Stimulated activated CD8-positive, alpha-beta memory T cell treated with anti-CD3 and anti-CD28 coated beads, Interleukin-15, amount 100 ng/mL, for 24 hours (primary cell): ENCODE results near the gene ZSCAN30.

ENCODE experiments used
- DNase-seq: peaks from one replicate; pipeline ENCODE4 v3.0.0-alpha.2; 2020; ENCODE audit warnings: low read depth

Gene ZSCAN30

DNA sequence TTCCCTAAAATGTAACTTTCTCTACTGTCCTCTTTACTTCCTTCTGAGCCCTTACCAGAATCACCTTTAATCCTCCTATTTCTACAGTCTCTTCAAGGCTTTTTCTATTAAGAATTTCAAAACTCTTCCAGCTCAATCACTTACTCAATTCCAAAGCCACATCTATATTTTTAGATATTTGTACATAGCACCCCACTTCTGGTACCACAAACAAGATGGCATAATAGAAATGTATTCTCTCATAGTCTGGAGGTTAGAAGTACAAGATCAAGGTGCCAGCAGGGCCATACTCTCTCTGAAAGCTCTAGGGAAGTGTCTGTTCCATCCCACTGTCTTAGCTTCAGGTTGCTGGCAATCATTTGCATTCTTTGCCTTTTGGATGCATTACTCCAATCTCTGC is 11.1 kb downstream of the ZSCAN30 start:
- no peak for DNase-seq

DNA sequence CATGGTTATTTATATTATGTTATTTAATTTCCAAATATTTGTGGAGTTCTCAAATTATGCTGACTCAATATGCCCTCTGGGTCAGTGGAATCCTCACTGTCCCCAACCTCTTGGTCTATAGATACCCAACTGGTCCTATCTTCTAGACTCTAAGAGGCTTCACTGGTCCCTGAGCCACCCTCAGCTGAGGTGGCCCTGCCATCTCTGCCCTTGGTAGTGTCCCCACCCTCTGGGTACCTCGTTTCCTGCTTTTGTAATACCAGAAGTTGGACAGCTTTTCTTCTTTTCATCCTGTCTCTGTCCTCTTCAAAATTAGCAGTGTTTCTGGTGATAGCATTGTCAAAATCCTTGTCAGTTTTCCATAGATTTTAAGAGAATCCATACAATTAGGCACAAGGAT is 11.9 kb downstream of the ZSCAN30 start:
- DNase-seq, result no peak

DNA sequence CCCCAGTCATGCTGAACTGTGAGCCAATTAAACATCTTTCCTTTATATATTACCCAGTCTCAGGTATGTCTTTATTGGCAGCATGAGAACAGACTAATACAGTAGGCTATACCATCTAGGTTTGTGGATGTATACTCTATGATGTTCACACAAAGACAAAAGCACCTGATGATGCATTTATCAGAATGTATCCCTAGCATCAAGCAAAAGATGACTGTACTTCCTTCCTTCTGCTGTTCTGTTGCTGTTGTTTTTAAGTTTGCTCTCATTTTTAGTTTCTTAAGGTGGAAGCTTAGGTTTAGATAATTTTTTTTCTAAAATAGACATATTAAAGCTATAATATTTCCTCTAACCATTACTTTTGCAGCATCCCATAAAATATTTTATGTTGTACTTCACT is 12.4 kb downstream of the ZSCAN30 start:
- DNase-seq, result no peak

DNA sequence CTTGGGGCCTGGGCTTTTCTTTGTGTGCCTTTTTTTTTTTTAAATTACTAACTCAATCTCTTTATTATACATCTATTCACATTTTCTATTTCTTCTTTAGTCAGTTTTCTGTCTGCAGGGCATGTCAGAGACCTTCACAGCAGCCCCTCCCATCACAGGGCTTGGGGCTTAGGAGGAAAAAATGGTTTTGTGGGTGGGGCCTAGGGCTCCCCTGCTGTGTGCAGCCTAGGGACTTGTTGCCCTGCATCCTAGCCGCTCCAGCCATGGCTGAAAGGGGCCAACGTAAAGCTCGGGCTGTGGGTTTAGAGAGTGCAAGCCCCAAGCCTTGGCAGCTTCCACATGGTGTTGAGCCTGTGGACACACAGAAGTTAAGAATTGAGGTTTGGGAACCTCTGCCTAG is 13.8 kb downstream of the ZSCAN30 start:
- no peak for DNase-seq

DNA sequence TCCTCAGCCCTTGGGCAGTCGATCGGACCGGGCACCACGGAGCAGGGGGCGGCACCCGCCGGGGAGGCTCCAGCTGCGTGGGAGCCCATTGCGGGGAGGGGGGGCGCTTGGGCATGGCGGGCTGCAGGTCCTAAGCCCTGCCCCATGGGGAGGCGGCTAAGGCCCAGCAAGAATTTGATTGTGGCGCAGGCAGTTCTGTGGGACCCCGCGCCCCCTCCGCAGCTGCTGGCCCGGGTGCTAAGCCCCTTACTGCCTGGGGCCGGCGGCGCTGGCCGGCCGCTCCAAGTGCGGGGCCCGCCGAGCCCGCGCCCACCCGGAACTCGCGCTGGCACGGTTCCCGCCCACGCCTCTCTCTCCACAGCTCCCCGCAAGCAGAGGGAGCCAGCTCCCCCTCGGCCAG is 18.4 kb downstream of the ZSCAN30 start:
- no peak for DNase-seq

DNA sequence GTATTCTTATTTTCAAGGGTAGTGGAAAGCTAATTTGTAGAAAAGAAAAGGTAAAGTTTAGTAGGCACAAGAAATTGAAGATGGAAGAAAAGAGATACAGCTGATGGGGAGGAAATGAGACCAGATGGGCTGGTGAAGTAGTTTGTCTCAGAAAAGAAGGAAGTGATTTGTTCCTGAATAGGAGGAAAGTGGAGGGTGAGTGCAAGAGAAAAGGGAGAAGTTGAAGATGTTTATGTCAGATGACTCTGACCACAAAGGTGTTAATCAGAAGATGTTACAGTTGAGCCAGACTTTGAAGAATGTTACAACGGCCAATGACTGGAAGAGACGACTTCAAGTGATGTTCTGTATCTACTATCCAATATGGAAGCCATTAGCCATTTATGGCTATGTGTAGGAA is 21.2 kb downstream of the ZSCAN30 start:
- DNase-seq, result no peak

DNA sequence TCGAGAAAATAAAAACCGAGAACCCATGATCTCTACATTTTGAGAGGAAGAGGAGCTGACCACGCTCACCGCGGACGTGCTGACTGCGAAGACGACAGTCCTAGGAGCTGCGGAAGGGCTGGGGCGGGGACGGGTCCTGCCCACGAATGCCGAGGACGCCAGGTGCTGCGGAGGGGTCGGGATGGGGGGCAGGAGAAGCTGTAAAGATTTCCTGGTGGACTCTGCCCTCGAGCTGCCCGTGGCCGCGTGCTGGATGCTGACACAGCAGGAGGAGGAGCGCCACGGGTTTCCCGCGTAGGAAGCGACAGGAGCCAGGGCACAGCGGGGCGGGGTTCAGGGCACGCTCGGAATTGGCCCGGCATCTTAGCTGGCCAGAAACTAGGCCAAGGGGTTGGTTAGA is 22.2 kb downstream of the ZSCAN30 start:
- DNase-seq, result no peak

DNA sequence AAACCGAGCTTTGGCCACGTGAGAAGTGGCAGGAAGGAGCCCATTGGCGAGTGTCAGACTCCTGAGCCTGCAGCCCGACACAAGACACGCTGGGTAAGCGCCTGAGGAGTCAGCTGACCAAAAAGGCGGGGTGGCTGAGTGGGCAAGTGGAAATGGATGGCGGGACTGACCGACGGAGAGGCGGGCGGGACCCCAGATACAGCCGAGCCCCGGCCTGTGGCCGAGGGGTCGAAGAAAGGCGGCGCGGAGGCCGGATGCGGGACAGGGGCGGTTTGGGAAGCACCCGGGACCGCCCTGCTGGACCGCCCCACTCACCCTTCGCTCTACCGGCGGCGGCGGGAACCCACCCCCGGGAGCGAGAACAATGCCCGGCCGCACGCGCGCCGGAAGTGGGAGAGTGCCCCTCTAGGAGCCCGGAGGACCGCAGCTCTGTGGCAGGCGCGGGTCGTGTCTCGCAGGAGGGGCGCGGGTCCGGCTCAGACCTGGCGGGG is 22.8 kb downstream of the ZSCAN30 start:
- peak; percentile 36 for DNase-seq

DNA sequence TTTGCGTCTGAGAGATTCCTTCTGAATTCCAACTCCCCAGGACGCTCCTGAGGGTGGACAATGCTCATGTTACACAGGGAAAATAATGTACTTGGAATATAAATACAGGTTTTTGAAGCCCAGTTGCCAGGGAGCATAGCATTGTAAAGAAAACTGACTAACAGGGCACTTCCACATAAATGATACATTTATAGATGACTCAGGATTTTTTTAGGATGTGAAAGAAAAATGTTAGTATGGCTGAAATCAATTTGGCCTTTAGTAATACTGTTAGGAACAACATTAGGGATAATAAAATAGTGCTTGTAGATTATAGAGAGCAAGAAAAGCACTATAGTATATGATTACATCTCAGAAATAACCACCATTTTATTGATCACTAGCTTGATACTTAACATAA is 25.6 kb downstream of the ZSCAN30 start:
- DNase-seq, result no peak

DNA sequence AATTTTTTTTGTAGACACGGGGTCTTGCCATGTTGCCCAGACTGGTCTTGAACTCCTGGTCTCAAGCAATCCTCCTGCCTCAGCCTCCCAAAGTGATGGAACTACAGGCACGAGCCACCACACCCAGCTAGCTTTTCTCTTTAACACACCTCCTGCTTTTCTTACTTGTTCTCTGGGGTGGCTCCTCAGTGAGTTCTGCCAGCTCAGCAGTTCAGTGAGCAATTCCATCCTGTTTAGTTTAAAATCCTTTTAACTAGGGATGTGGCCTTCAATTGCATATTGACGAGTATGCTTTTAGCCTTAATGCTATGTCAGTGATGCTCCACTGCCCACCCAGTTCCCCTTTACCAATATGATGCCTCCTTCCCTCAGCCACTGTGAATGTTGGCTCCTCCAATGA is 33.1 kb downstream of the ZSCAN30 start:
- no peak for DNase-seq

DNA sequence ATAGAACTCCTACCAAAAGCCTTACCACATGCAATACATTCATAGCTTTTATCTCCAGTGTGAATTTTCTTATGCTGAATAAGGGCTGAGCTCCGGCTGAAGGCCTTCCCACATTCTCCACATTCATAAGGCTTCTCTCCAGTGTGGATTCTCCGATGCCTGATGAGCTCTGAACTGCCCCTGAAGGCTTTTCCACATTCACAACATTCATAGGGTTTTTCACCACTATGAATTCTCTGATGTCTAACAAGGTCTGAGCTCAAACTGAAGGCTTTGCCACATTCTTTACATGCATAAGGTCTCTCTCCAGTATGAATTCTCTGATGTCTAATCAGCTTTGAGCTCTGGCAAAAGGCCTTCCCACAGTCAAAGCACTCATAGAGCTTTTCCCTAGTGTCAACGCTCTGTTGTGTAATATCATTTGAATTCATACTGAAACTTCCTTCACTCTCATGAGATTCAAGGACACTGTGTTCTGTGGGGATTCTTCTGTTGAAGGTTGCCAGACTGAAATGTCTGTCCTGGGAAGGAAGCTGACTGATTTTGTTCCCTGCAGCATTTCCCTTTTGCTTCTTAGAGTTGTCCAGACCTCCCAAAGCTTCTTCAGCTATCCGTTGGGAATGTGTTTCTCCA is 36.3 kb downstream of the ZSCAN30 start:
- DNase-seq, result no peak

DNA sequence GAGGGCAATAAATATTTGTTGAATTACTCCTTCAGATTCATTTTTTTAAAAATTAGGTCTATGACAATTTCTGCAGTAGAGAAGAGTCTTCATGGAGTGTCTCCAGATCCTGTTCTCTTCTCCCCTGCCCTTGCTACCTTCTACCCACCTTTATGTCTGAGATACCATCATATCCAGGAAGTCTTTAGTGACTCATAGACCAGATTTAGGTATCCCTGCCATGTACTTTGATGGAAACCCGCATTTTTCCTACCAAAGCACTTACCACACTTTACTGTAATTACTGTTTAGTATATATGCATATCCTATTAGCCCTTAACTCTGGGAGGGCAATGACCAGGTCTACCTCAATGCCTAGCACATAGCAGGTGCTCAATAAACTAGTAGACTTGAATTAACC is 37.6 kb downstream of the ZSCAN30 start:
- no peak for DNase-seq

DNA sequence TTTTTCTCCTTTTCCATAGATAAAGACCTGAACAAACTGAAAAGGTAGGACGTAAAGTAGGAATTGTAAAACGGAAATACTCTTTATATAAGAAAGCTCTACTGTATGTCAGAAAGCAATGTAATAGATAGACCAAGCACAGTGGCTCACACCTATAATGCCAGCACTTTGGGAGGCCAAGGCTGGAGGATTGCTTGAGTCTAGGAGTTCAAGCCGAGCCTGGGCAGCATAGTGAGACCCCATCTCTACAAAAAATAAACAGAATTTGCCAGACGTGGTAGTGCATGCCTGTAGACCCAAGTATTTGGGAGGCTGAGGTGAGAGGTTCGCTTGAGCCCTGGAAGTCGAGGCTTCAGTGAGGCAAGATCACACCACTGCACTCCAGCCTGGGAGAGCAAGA is 41.6 kb downstream of the ZSCAN30 start:
- DNase-seq, result no peak

DNA sequence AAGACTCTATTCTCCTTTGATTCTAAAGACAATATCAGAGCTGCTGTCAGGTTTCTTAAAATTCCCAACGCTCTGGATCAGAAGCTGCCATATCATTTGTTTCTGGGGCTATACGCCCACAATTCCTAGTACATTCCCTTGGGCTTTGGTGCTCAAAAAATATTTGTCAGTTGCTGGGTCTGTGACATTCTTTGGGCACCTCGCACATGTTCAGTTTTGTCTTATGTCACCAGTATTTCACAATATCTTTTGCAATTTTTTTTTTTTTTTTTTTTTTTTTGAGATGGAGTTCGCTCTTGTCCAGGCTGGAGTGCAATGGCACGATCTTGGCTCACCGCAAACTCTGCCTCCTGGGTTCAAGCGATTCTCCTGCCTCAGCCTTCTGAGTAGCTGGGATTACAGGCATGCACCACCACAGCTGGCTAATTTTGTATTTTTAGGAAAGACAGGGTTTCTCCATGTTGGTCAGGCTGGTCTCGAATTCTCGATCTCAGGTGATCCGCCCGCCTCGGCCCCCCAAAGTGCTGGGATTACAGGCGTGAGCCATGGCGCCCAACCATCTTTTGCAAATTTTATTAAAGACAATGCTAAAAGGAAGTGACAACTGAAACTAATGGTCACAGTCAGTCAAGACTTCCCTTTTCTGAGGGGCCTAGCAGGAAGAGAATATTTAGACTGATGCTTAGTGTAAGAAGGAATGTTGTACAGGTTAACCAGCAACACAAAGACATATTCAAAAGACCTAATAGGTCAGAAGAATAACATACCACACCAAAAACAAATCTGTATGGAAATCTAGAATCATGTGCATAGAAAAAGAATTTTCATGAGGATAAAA is 42.4 kb downstream of the ZSCAN30 start:
- DNase-seq, result no peak

DNA sequence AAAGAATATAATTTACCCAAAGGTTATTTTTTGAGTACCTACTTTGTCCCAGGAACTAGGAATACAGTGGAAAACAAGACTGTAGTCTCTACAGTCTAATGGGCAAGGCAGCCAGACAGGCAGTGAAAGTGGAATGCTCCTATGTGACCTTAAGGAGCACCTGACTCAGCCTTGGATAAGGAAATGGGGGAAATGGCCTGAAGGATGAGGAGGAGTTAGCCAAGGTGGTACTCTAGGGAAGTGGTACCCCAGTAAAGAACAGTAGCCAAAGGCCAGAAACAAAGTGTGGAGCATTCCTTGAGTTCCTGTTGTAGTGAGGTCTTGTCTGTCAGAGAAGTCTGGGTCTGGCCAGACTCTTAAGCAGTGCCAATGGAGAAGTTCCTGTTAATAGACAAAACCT is 43.2 kb downstream of the ZSCAN30 start:
- no peak for DNase-seq

DNA sequence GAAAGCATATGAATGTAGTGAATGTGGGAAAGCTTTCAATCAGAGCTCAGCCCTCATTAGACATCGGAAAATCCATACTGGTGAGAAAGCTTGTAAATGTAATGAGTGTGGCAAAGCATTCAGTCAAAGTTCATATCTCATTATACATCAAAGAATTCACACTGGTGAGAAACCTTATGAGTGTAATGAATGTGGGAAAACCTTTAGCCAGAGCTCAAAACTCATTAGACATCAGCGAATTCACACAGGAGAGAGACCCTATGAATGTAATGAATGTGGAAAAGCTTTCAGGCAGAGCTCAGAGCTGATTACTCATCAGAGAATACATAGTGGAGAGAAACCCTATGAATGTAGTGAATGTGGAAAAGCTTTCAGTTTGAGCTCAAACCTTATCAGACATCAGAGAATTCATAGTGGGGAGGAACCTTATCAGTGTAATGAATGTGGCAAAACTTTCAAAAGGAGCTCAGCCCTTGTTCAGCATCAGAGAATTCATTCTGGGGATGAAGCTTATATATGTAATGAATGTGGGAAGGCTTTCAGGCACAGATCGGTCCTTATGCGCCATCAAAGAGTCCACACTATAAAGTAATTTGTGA is 44.2 kb downstream of the ZSCAN30 start:
- no peak for DNase-seq

DNA sequence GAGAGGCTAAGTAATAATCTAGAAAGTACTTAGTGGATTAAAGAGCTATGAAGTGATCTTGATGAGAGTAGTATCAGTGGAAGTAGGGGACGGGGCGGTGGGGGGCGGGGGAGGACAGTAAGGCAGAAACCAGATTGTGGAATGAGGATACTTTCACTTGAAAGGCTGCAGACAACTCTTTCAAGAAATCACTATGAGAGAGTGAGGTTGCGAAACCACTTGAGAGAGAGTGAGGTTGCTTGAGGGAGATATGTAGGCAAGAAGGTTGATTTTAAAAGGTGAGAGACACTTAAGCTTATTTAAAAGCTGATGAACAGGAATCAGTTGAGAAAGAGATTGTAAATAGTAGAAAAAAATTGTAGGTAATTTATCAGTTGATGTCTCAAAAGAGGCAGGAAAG is 45.4 kb downstream of the ZSCAN30 start:
- DNase-seq, result no peak

DNA sequence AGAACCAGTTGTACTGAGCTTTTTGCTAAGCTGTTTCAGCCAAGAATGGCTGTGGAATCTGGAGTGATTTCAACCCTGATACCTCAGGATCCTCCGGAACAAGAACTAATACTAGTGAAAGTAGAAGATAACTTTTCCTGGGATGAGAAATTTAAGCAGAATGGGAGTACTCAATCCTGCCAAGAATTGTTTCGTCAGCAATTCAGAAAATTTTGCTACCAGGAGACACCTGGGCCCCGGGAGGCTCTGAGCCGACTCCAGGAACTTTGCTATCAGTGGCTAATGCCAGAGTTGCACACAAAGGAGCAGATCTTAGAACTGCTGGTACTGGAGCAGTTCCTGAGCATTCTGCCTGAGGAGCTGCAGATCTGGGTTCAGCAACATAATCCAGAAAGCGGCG is 47.6 kb downstream of the ZSCAN30 start:
- DNase-seq, result no peak

DNA sequence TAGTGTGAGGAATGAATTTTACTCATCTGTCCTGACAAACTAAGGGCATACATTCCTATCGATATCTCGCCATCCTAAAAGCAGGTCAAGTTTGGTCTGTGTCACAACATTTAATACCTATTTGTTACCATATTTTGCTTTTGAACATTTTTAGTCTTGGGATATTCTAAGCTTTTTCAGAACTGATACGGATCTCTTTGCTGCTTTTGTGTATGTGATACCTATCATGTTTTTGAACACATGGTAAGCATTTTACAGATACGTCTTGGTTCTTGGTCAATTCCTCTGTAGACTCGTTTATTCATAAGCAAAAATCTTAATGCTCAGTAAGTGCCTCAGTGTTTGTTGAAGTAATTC is 48.6 kb downstream of the ZSCAN30 start:
- no peak for DNase-seq

DNA sequence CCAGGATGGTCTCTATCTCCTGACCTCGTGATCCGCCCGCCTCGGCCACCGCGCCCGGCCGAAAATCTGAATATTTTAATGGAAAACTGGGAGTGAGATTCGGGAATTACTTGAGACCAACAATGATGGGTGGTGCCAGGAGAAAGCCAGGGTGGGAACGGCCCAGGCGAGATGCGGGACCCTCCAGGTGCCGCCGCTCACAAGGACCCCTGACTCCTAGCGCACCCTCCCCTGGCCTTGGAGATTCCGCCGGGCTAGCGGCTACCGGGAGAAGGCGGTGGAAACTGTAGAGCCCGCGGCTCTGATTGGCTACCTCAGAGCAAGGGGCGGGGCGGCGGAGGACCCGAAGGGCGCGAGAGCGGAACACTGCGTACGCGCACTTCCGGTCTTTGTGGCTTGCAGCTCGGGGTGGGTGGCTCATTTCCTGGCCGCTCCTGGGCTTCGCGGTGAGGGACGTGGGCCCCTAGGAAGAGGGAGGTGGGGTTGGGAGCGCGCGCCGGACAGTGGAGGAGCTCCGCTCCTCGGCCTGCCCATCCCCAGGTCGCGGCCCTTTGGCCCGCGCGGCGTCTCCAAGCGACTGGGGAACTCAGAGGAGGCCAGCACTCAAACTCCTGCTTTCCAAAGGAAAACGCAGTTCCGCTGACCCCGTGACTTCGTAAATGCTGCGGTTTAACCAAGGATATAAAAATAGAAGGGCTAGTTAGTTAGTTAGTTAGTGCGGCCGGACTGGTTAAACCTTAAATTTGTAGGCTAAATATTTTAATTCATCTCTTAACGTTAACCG is 49.2 kb downstream of the ZSCAN30 start, which contains the start of gene ZNF397:
TSS of gene ZNF397 (plus strand) at position 371 of the 784 bp plus-strand sequence. CDS start 1,437 bp downstream, outside the sequence.
- peak; percentile 88 for DNase-seq

DNA sequence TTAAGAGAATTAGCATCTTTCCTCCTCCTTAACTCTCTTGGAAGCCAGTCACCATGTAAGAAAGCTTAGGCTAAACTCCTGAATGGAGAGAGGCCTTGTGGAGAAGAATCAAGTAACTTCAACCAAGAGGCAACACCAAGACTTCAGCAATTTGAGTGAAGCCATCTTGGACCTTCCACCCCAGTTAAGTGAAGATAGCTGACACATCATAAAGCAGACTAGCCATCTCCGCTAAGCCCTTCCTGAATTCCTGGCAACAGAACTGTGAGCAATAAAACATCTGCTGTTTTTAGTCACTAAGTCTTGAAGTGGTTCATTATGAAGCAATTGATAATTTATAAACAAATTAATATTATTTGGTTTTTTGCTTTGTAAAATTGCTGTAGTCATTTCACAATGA is 50.7 kb downstream of the ZSCAN30 start:
- DNase-seq, result no peak

DNA sequence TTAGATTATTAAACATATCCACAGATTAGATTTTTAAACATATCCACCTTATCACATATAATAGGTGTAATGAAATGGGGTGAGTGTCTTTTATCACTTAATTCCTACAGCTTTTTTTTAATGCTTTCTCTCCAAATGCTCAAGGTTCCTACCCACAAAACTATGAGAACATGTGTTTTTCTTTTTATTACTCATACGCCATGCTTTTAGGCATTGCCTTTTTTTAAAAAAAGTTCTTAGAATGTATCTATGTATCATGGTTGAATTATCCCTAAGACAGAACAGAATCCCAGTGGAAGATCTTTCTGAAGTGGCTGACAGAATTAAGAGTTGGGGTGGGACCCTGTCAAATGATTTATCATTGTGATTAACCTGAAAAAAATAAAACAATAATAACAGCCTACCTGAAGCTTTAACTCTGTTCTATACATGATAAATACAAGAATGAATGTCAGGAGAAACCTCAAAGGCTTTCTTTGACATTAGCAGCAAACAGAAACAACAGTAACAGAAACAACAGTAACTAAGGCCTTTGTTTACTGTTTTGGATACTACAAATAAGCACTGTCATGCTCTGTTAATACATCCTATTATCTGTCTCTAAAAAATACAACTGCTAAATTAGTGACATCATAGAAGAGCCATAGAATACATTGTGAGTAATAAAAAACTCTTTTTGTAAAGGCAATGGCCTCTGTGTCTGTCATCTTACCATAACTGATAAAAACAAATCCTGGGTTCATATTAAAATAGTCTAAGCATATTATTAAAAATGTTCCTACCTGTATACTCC is 53.3 kb downstream of the ZSCAN30 start:
- no peak for DNase-seq
